Epithelial cell of proximal tubule (primary cell): ENCODE results near the gene PYGO2. TPM values are rescaled to one million over a fixed set of nuclear protein-coding genes. Genes with fewer than 3 reads are reported as not detected.

ENCODE experiments used
- DNase-seq: peaks from one replicate; pipeline ENCODE4 v3.0.0-alpha.2; 2011; ENCODE audit warnings: low read depth
- H3K4me3 ChIP-seq: 2 replicates; pipeline ENCODE4 v1.5.1; 2011; ENCODE audit warnings: low read depth, mild to moderate bottlenecking, low read length
- total RNA-seq: library from RNA; depleted of rRNA; stranded (reverse); fragments of >200 nt; gene quantifications from 2 replicates; pipeline ENCODE4 v1.2.3, GENCODE V29; 2015
- TF ChIP-seq, protein P1 (sequence below): conservative IDR thresholded peaks from 2 replicates; pipeline ENCODE4 v1.5.1; 2012; ENCODE audit warnings: low read depth, mild to moderate bottlenecking, low read length

Gene PYGO2
- total RNA-seq, 1 donor from 2014 or later, result 16.0 TPM

DNA sequence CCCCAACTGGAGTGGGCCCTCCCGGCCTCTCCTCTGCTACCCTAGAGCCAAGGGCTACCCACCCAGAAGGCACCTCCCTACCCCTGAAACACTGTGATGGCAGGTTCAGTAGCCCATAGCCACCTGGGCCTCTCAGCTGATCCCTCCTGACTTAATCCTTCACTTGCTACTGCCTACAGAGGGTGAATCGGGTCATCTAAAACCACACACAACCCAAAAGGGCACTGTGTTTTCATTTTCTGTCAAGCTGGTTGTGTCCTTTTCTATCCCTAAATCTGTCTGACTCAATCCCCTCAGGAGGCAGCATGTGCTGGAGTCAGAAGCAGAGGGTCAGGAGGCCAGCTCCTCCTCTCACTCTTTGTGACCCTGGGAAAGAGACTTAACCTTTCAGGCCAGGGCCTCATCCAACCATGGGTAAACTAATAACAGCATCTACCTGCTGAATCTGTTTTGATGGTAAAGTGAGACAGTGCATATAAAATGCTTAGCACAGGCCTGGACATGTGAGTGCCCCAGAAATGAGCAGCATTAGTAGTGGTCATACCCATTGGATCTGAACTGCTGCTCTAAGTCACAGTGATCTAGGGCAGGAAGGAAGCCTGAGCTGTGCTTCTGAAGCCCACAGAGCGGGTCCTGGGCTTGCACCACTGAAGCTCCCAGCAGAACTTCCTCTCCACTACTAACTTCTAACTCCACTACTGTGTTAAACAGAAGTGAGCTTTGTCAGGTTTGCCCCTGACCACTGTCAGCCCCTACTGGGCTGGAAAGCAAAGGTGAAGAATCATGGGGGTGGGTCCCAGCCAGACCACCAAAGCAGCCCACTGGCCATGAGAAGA, 36.0 kb downstream of the PYGO2 start:
- no peak for DNase-seq
- TF ChIP-seq, protein P1, sequence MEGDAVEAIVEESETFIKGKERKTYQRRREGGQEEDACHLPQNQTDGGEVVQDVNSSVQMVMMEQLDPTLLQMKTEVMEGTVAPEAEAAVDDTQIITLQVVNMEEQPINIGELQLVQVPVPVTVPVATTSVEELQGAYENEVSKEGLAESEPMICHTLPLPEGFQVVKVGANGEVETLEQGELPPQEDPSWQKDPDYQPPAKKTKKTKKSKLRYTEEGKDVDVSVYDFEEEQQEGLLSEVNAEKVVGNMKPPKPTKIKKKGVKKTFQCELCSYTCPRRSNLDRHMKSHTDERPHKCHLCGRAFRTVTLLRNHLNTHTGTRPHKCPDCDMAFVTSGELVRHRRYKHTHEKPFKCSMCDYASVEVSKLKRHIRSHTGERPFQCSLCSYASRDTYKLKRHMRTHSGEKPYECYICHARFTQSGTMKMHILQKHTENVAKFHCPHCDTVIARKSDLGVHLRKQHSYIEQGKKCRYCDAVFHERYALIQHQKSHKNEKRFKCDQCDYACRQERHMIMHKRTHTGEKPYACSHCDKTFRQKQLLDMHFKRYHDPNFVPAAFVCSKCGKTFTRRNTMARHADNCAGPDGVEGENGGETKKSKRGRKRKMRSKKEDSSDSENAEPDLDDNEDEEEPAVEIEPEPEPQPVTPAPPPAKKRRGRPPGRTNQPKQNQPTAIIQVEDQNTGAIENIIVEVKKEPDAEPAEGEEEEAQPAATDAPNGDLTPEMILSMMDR, result no peak
- H3K4me3 ChIP-seq, result no peak overlapping the region

DNA sequence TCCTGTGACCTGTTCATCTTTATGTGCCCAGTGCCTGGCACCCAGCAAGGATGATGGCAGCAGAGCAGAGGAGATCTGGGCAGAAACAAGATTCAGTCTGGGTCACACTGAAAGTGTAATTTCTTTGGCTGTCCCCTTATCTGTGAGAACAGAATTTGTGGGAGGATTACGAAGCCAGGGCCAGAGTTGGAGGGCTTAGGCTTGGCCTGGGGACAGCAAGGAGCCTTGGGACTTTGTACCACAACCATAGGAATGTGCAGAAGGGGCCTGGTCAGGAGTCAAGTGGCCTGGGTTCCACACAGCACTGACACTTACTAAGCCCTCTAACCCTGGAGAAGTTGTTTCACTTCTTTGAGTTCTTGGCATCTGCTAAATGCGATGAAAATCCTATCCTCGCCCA, 37.9 kb downstream of the PYGO2 start:
- H3K4me3 ChIP-seq, result no peak overlapping the region
- DNase-seq, result no peak
- TF ChIP-seq, protein P1, result no peak

DNA sequence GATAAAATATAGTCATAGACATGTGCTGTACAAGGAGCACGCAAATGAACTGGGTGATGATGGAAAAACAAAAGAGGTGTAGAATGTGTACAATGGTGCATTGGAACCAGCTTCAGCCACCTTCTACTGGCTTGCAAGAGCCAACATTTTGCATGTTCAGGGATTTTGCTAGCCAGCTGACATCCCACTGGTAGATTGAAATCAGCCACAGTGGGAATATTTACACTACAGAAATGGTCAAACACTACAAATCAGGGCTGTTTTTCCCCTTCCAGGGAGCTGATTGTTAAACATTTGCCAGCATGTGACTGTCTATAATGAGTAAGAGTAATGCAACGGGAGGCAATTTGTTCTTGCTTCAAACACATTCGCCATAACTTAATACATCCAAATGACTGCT, 48.3 kb downstream of the PYGO2 start:
- TF ChIP-seq, protein P1, result no peak
- DNase-seq, result no peak

DNA sequence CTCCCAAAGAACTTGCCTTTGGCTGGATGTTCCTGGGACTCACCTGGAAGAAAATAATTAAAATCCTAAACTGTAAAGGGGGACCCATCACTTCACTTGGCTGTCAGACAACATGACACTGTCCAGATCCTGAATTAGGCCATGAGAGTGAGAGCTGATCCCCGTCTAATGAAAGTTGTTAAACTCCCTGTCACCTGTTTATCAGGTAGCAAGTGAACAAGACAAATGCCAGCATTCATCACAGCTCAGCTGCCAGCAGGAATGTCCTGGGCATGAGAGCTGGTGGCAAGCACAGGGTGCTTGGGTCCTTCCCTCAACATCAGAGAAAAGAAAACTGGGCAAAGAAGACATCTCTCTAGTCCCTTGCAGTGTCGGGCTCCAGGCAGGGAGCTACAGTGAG, 48.8 kb downstream of the PYGO2 start:
- H3K4me3 ChIP-seq, result no peak overlapping the region
- TF ChIP-seq, protein P1, result no peak
- DNase-seq, result no peak

More for the DNA sequence above, 48.3 kb downstream of the PYGO2 start:
- H3K4me3 ChIP-seq, result no peak overlapping the region

DNA sequence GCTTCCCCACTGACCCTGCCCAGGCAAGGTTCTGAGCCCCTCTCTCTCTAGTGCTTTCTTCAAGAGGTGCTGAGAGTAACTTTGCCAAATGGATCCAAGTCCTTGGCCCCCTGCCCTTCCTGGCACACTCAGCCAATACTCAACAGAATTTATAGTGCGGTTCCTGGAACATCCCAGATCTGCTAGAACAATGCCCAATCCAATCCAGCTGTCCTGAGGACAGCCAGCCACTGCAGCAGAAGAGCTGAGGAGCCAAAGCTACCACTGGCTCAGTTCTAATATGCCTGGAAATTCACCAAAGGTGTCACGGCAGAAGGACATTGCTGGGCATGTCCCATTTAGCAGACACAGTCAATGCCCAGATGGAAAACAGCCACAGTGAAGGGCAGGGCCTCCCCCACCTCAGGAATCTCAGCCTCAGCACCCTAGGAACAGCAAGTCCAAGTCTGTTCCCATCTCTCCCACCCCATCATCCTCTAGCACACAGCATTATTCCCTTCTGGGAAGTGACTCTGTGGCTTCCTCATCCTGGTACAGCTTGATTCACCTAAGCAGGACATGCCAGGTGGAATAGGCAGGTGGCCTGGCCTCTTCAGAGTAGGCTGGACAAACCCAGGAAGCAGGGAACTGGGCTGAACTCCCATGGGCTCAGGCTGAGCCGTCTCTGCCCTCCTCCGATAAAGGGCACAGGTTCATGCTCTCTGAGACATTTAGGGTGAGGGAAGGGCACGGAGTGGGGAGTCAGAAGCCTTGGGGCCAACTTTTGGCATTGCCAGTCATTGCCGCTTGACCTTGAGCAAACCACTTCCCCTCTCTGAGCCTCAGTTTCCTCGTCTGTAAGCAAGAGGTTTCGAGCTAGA, 49.7 kb downstream of the PYGO2 start:
- TF ChIP-seq, protein P1, result no peak
- no peak for DNase-seq
- H3K4me3 ChIP-seq, result no peak overlapping the region

DNA sequence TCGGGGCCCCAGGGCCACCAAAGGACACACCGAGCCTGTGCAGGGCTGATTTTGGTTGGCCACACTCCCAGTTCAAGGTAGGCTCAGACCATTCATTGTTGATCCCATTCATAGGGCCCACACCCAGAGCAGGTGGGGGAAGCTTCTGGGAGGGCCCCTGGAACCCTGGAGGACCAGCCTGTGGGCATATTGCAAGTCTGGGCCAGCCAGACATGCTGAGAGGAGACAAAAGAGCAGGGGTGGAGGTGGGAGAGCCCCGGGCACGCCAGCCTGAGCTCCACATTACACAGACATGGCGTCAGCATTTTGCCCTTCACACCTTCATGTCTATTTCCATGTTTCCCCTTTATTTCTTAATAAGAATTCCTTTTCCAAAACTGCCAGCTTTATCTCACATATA, 50.7 kb downstream of the PYGO2 start:
- TF ChIP-seq, protein P1, result no peak
- DNase-seq, result no peak
- no peak overlapping the region for H3K4me3 ChIP-seq
